Measurements from ENCODE around the gene SORCS3. TPM values are rescaled to one million over a fixed set of nuclear protein-coding genes. Genes with fewer than 3 reads are reported as not detected.

The SORCS3 gene
- total RNA-seq, 1 experiment from 2014 or later, result 0.04 TPM

DNA sequence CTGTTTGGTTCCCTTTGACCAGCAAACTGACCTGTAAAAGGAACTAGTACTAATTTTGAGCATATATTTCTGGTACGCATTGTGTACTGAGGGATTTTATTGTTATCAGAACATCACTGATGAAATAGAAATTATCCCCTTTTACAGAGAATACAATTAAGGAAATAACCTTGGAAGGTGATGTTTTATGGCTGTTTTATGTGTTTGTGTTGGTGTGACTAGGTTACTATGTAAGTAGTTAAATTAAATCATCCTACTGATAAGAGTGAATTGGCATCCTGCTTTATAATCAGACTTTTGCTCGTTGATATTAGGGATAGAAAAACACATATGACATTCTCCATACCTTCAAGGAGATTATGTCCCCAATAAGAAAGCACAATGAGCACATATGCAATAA is 596.6 kb downstream of the SORCS3 start:
- Histone ChIP-seq H3K18ac (ENCODE audit: insufficient read length, low read depth, low read length) (no peak overlapping the region), H4K20me1 (ENCODE audit: control insufficient read depth, insufficient read depth, insufficient read length) (no peaks in the 10 kb centered on the region), H3K9me3 (ENCODE audit: control insufficient read depth, low read depth, low read length) (no peaks in the 10 kb centered on the region), H4K5ac (ENCODE audit: insufficient read length, low read depth, low read length) (no peak overlapping the region), H3K4me2 (ENCODE audit: insufficient read depth, insufficient read length, low read length) (no peak overlapping the region), H4K8ac (replicated peaks; ENCODE audit: insufficient read length, low read depth, low read length) (no peak overlapping the region), H2AFZ (ENCODE audit: low read length) (no peak overlapping the region), H2AK5ac (ENCODE audit: insufficient read length, low read length) (no peak overlapping the region), H4K91ac (ENCODE audit: insufficient read length, low read depth, low read length) (no peak overlapping the region), H3K23me2 (ENCODE audit: insufficient read length, low read depth, low read length, poor library complexity, severe bottlenecking) (no peaks in the 10 kb centered on the region), H3K4ac (ENCODE audit: low read depth, low read length) (no peak overlapping the region), H3K14ac (ENCODE audit: insufficient read depth, low read length) (no peak overlapping the region), H2BK5ac (ENCODE audit: insufficient read length, low read length) (no peak overlapping the region), H2BK15ac (ENCODE audit: low read depth, low read length) (no peak overlapping the region), H3K27ac (ENCODE audit: insufficient read length, low read depth, low read length) (no peak overlapping the region), H3K23ac (ENCODE audit: insufficient read length, low read depth, low read length) (no peak overlapping the region), H3T11ph (ENCODE audit: low read length) (no peak overlapping the region), H3K56ac (ENCODE audit: insufficient read length, low read depth, low read length) (no peak overlapping the region), H3K79me2 (ENCODE audit: insufficient read depth, low read length) (no peaks in the 10 kb centered on the region), H3K9ac (ENCODE audit: extremely low read depth, insufficient read length, low read length) (no peak overlapping the region), H2BK20ac (ENCODE audit: low read depth, low read length, poor library complexity, severe bottlenecking) (no peak overlapping the region), H3K27me3 (ENCODE audit: insufficient read depth, low read length) (no peaks in the 10 kb centered on the region), H2BK120ac (ENCODE audit: low read depth, low read length, poor library complexity, severe bottlenecking) (no peak overlapping the region), H2BK12ac (ENCODE audit: insufficient read length, low read depth, low read length) (no peak overlapping the region), H3K4me1 (ENCODE audit: insufficient read depth, low read length) (no peaks in the 10 kb centered on the region), H3K79me1 (ENCODE audit: insufficient read depth, low read depth, low read length, poor library complexity, severe bottlenecking) (no peaks in the 10 kb centered on the region)
- Mint-ChIP-seq H3K4me3 (no peak overlapping the region), H3K36me3 (ENCODE audit: insufficient read depth in 1 of 3, low read depth in 3 of 3) (peaks cover 2 to 20% (median 8%) of the 10 kb centered on the region in 3 experiments; a peak in 4 of 7 replicates), H3K4me1 (peaks cover 2% of the 10 kb centered on the region in 2 experiments; a peak in 1 of 4 replicates), H3K9me3 (peaks cover 20 to 24% of the 10 kb centered on the region in 2 experiments), H3K27ac (no peak overlapping the region), H3K27me3 (ENCODE audit: low read depth) (0 out of 2 replicates have a peak, but pooled peaks cover 2% of the 10 kb centered on the region)
- no peak for TF ChIP-seq CTCF (conservative IDR thresholded peaks at IDR 0.05)
- no peak for DNase-seq
- no CpG with 5 or more reads among the region's 2 CpGs for WGBS (ENCODE audit: extremely low coverage, insufficient read length, low lambda C conversion rate)

All from H9 (cell line).